Dermis blood vessel endothelial cell (primary cell): Measurements from ENCODE around the gene ZCCHC2. TPM values are rescaled to one million over a fixed set of nuclear protein-coding genes. Genes with fewer than 3 reads are reported as not detected.

Experiments
- DNase-seq: peaks from one replicate; pipeline ENCODE4 v3.0.0; 2010
- total RNA-seq: library from RNA; depleted of rRNA; stranded (reverse); fragments of >200 nt; gene quantifications from 2 replicates; pipeline ENCODE4 v1.2.3, GENCODE V29; 2014

The ZCCHC2 gene
- 26.3 and 29.8 TPM in 2 replicates for total RNA-seq

- DNase-seq = peak; percentile 99
Observed at GRCh38 chr18:62522504-62523254, at the start of gene ZCCHC2. TSS of gene ZCCHC2 (plus strand) at chr18:62523025. CDS start at chr18:62523425, 400 bp downstream.

GRCh38 chr18:62479574-62479973, 43.3 kb upstream of the ZCCHC2 start:
- DNase-seq = no peak

GRCh38 chr18:62480927-62481326, 41.9 kb upstream of the ZCCHC2 start:
- DNase-seq = no peak

GRCh38 chr18:62484941-62485340, 37.9 kb upstream of the ZCCHC2 start:
- DNase-seq = no peak

- DNase-seq = peak; percentile 91
Observed at GRCh38 chr18:62485684-62486083, 37.1 kb upstream of the ZCCHC2 start.

- DNase-seq = peak; percentile 77
Observed at GRCh38 chr18:62486290-62486964, 36.4 kb upstream of the ZCCHC2 start.

- DNase-seq = no peak
Observed at GRCh38 chr18:62487161-62487560, 35.7 kb upstream of the ZCCHC2 start.

- DNase-seq = no peak
Observed at GRCh38 chr18:62490967-62491695, 31.7 kb upstream of the ZCCHC2 start.

GRCh38 chr18:62493033-62493862, 29.6 kb upstream of the ZCCHC2 start:
- no peak for DNase-seq

GRCh38 chr18:62494764-62495163, 28.1 kb upstream of the ZCCHC2 start:
- no peak for DNase-seq

GRCh38 chr18:62496262-62496661, 26.6 kb upstream of the ZCCHC2 start:
- no peak for DNase-seq

- no peak for DNase-seq
Observed at GRCh38 chr18:62497190-62497772, 25.5 kb upstream of the ZCCHC2 start.

GRCh38 chr18:62498616-62499262, 24.1 kb upstream of the ZCCHC2 start:
- no peak for DNase-seq

GRCh38 chr18:62499263-62499650, 23.6 kb upstream of the ZCCHC2 start:
- DNase-seq = no peak

GRCh38 chr18:62500174-62500573, 22.7 kb upstream of the ZCCHC2 start:
- no peak for DNase-seq

GRCh38 chr18:62500966-62501591, 21.7 kb upstream of the ZCCHC2 start:
- no peak for DNase-seq

- DNase-seq = peak; percentile 55
Observed at GRCh38 chr18:62505669-62506494, 16.9 kb upstream of the ZCCHC2 start.

- no peak for DNase-seq
Observed at GRCh38 chr18:62506495-62507143, 16.2 kb upstream of the ZCCHC2 start.

- DNase-seq = no peak
Observed at GRCh38 chr18:62509779-62510178, 13.0 kb upstream of the ZCCHC2 start.

GRCh38 chr18:62510789-62511188, 12.0 kb upstream of the ZCCHC2 start:
- DNase-seq = no peak
